Mammary epithelial cell (primary cell): Measurements from ENCODE around the gene ARPP21.

Experiments used
- CTCF ChIP-seq, 2 donors: IDR thresholded peaks in 1 of 2; conservative IDR thresholded peaks in 1 of 2; 2 replicates each; pipeline ENCODE4 v1.5.1; 2011 to 2012; ENCODE audit warnings: inconsistent platforms in 2 of 2, low read length in 2 of 2, mild to moderate bottlenecking in 2 of 2, control low read depth in 1 of 2, low read depth in 1 of 2; ENCODE audit not compliant: insufficient read depth in 1 of 2; ENCODE audit errors: extremely low read depth in 1 of 2
- EZH2 ChIP-seq: IDR thresholded peaks from 2 replicates; pipeline ENCODE4 v1.6.1; 2012; ENCODE audit warnings: low read length, inconsistent platforms, borderline replicate concordance

GRCh38 chr3:35690271-35690670 is 50.9 kb downstream of the ARPP21 start:
- no peak for TF ChIP-seq CTCF (conservative IDR thresholded peaks at IDR 0.05 in 1 of 2, IDR thresholded peaks at IDR 0.05 in 1 of 2; ENCODE audit: extremely low read depth in 1 of 2, insufficient read depth in 1 of 2, low read depth in 1 of 2, low read length in 2 of 2)
- no peak for TF ChIP-seq EZH2
